ENCODE measurements around the gene KAT14. TPM values are rescaled to one million over a fixed set of nuclear protein-coding genes. Genes with fewer than 3 reads are reported as not detected.
"Not testable (repeated sequence)": the region's sequence is repeated elsewhere in the genome, so short reads cannot be mapped to it uniquely, and the experiment has no call there.

Gene KAT14
- total RNA-seq, 1 donor from 2014 or later: 7.1 TPM

- DNase-seq (ENCODE audit: low read depth in 2 of 2): no peak
These were observed 77.9 kb downstream of the KAT14 start for GRCh38 chr20:18215566-18215965.

- DNase-seq (ENCODE audit: low read depth in 2 of 2): no peak
These were observed 80.6 kb downstream of the KAT14 start for GRCh38 chr20:18218280-18218679.

- peak in 1 of 2 donors; percentile 28 for DNase-seq (ENCODE audit: low read depth in 2 of 2)
These were observed 85.7 kb downstream of the KAT14 start for GRCh38 chr20:18223409-18223808.

- DNase-seq (ENCODE audit: low read depth in 2 of 2): peak; percentile 76
These were observed 87.4 kb downstream of the KAT14 start for GRCh38 chr20:18224968-18225568.

GRCh38 chr20:18225632-18226031 is 88.0 kb downstream of the KAT14 start:
- peak; percentile 44 to 52 for DNase-seq (ENCODE audit: low read depth in 2 of 2)

- not testable (repeated sequence) for DNase-seq (ENCODE audit: low read depth in 2 of 2)
These were observed 89.1 kb downstream of the KAT14 start for GRCh38 chr20:18226741-18227140.

- DNase-seq (ENCODE audit: low read depth in 2 of 2): no peak
These were observed 95.8 kb downstream of the KAT14 start for GRCh38 chr20:18233408-18233943.

Other genes with a start within 250 kb of the KAT14 start
- gene SNX5, start 169.1 kb upstream of the KAT14 start, total RNA-seq: 40.9 and 54.3 TPM in 2 replicates
- 7.8 and 7.9 TPM in 2 replicates for gene MGME1, start 168.8 kb upstream of the KAT14 start, total RNA-seq
- gene OVOL2, start 79.9 kb upstream of the KAT14 start, total RNA-seq: not detected in 2 replicates
- 5.8 and 6.1 TPM in 2 replicates for gene PET117, start within 50 bp of the KAT14 start, total RNA-seq
- gene ZNF133, start 150.7 kb downstream of the KAT14 start, total RNA-seq: 10.7 and 15.1 TPM in 2 replicates